Measurements from ENCODE around the gene ABCC1.

DNA sequence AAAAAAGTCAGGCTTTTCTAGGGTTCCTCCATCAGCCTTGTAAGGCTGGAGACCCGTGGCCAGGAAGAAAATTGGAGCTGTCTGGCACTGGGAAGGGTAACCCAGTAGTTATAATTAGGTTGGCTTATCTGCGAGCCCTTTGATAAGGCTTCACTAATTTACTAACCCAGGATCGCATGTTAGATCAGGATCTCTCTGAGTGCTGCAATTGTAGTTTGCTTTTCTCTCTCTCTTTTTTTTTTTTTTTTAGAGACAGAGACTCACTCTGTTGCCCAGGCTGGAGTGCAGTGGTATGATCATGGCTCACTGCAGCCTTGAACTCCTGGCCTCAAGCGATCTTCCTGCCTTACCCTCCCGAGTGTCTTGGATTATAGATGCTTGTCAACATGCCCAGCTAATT lies 17.0 kb downstream of the ABCC1 start:
- TF ChIP-seq, protein P1, sequence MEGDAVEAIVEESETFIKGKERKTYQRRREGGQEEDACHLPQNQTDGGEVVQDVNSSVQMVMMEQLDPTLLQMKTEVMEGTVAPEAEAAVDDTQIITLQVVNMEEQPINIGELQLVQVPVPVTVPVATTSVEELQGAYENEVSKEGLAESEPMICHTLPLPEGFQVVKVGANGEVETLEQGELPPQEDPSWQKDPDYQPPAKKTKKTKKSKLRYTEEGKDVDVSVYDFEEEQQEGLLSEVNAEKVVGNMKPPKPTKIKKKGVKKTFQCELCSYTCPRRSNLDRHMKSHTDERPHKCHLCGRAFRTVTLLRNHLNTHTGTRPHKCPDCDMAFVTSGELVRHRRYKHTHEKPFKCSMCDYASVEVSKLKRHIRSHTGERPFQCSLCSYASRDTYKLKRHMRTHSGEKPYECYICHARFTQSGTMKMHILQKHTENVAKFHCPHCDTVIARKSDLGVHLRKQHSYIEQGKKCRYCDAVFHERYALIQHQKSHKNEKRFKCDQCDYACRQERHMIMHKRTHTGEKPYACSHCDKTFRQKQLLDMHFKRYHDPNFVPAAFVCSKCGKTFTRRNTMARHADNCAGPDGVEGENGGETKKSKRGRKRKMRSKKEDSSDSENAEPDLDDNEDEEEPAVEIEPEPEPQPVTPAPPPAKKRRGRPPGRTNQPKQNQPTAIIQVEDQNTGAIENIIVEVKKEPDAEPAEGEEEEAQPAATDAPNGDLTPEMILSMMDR (IDR thresholded peaks at IDR 0.05), result no peak
- TF ChIP-seq POLR2A (IDR thresholded peaks at IDR 0.05) (no peak), EP300 (IDR thresholded peaks at IDR 0.05) (no peak)
